H1 (cell line): ENCODE data around the gene ST8SIA4. TPM values are rescaled to one million over a fixed set of nuclear protein-coding genes. Genes with fewer than 3 reads are reported as not detected.

Experiments used
- CTCF ChIA-PET: fragments of 300-600 bp; sonication (Branson Sonifier 250); formaldehyde crosslinking; loops from one replicate; lab custom pipeline; 2021; ENCODE audit not compliant: partially characterized antibody; lab: Charles Lee
- POLR2A ChIA-PET: fragments of 300-600 bp; sonication (Branson Sonifier 250); formaldehyde crosslinking; loops from one replicate; lab custom pipeline; 2021; ENCODE audit warnings: inconsistent platforms; ENCODE audit not compliant: partially characterized antibody; lab: Charles Lee
- DNase-seq, 2 experiments: peaks; one replicate each; pipeline versions ENCODE4 v3.0.0 to v3.0.0-alpha.2; 2010 to 2022; ENCODE audit warnings: low spot score in 2 of 2, low read depth in 1 of 2, mixed read lengths in 1 of 2
- FAIRE-seq: peaks from 2 replicates; lab custom pipeline; 2011; peaks lifted over from hg19 to GRCh38; lab: Jason Lieb, UNC
- H2AFZ ChIP-seq: 2 replicates; pipeline ENCODE4 v1.8.1; 2012; ENCODE audit warnings: low read length, inconsistent platforms
- H2AK5ac ChIP-seq: 2 replicates; pipeline ENCODE4 v1.6.1; 2013; ENCODE audit warnings: low read depth, low read length
- H2BK120ac ChIP-seq: replicated peaks from 2 replicates; pipeline ENCODE3; 2013; ENCODE audit warnings: low read depth, low read length, inconsistent platforms
- H2BK12ac ChIP-seq: 2 replicates; pipeline ENCODE4 v1.6.1; 2013; ENCODE audit warnings: low read depth, low read length
- H2BK15ac ChIP-seq: 2 replicates; pipeline ENCODE4 v1.6.1; 2013; ENCODE audit warnings: low read length
- H2BK20ac ChIP-seq: 2 replicates; pipeline ENCODE4 v1.6.1; 2013; ENCODE audit warnings: low read length
- H2BK5ac ChIP-seq: 2 replicates; pipeline ENCODE4 v1.6.1; 2013; ENCODE audit warnings: low read depth, low read length
- H3K14ac ChIP-seq: 2 replicates; pipeline ENCODE4 v1.6.1; 2013; ENCODE audit warnings: inconsistent platforms; ENCODE audit not compliant: insufficient read length
- H3K18ac ChIP-seq: 2 replicates; pipeline ENCODE4 v1.6.1; 2013; ENCODE audit warnings: low read length; ENCODE audit errors: extremely low read depth
- H3K23ac ChIP-seq: 2 replicates; pipeline ENCODE4 v1.6.1; 2013; ENCODE audit warnings: inconsistent platforms; ENCODE audit not compliant: insufficient read length
- H3K23me2 ChIP-seq: 2 replicates; pipeline ENCODE4 v1.6.1; 2013; ENCODE audit warnings: low read depth, low read length
- H3K27ac ChIP-seq: 2 replicates; pipeline ENCODE4 v1.6.1; 2011; ENCODE audit warnings: low read depth, low read length, inconsistent platforms
- H3K27me3 ChIP-seq, 4 experiments: replicated peaks in 1 of 4; 1 replicate in 1 of 4; 2 replicates in 3 of 4; pipeline versions ENCODE4 v1.6.1 to v1.8.1; 2011 to 2013; ENCODE audit warnings: low read length in 3 of 4, mild to moderate bottlenecking in 3 of 4, inconsistent platforms in 2 of 4, mixed read lengths in 2 of 4, moderate library complexity in 1 of 4; ENCODE audit not compliant: control insufficient read depth in 3 of 4, insufficient read depth in 3 of 4; ENCODE audit errors: extremely low read depth in 1 of 4
- H3K36me3 ChIP-seq, 4 experiments: 2 replicates each; pipeline versions ENCODE4 v1.6.1 to v1.8.1; 2011 to 2013; ENCODE audit warnings: mild to moderate bottlenecking in 4 of 4, low read length in 3 of 4, moderate library complexity in 2 of 4, control low read depth in 1 of 4, inconsistent platforms in 1 of 4; ENCODE audit not compliant: insufficient read depth in 4 of 4, control insufficient read depth in 2 of 4
- H3K4ac ChIP-seq: replicated peaks from 2 replicates; pipeline ENCODE3; 2013; ENCODE audit warnings: low read length, low read depth, mixed read lengths, inconsistent platforms; ENCODE audit not compliant: insufficient read length
- H3K4me1 ChIP-seq, 4 experiments: replicated peaks in 1 of 4; 1 replicate in 1 of 4; 2 replicates in 3 of 4; pipeline versions ENCODE4 v1.6.1 to v1.8.1; 2011 to 2013; ENCODE audit warnings: low read length in 3 of 4, inconsistent platforms in 2 of 4, mixed read lengths in 1 of 4; ENCODE audit not compliant: insufficient read depth in 4 of 4, control insufficient read depth in 3 of 4
- H3K4me2 ChIP-seq, 2 experiments: 2 replicates each; pipeline versions ENCODE4 v1.6.1 to v1.8.1; 2011 to 2013; ENCODE audit warnings: low read depth in 2 of 2, low read length in 2 of 2, control low read depth in 1 of 2, inconsistent platforms in 1 of 2, mild to moderate bottlenecking in 1 of 2; ENCODE audit not compliant: insufficient read depth in 1 of 2
- H3K4me3 ChIP-seq, 4 experiments: fragments of 200-600, 300-600 bp in 1 of 4; sonication (generic), shearing (Covaris generic), sonication (Bioruptor Twin) in 1 of 4; 2 replicates each; pipeline versions ENCODE4 v1.5.1 to v1.8.1; 2011 to 2016; ENCODE audit warnings: low read length in 4 of 4, low read depth in 3 of 4, control low read depth in 2 of 4, inconsistent platforms in 2 of 4, mild to moderate bottlenecking in 2 of 4, mixed read lengths in 1 of 4, moderate library complexity in 1 of 4; ENCODE audit not compliant: insufficient read depth in 2 of 4; ENCODE audit errors: extremely low read depth in 1 of 4
- H3K56ac ChIP-seq: replicated peaks from 2 replicates; pipeline ENCODE3; 2013; ENCODE audit warnings: low read depth, mild to moderate bottlenecking, mixed read lengths, low read length, inconsistent platforms; ENCODE audit not compliant: insufficient read length
- H3K79me1 ChIP-seq: 2 replicates; pipeline ENCODE4 v1.6.1; 2013; ENCODE audit warnings: low read depth, low read length, control low read depth
- H3K79me2 ChIP-seq, 2 experiments: 2 replicates each; pipeline versions ENCODE4 v1.6.1 to v1.8.1; 2012 to 2013; ENCODE audit warnings: low read length in 2 of 2, mild to moderate bottlenecking in 2 of 2, inconsistent platforms in 1 of 2; ENCODE audit not compliant: insufficient read depth in 2 of 2, control insufficient read depth in 1 of 2
- H3K9ac ChIP-seq, 4 experiments: replicated peaks in 1 of 4; 1 replicate in 1 of 4; 2 replicates in 3 of 4; pipeline versions ENCODE4 v1.6.1 to v1.8.1; 2011 to 2013; ENCODE audit warnings: low read depth in 3 of 4, low read length in 3 of 4, control low read depth in 2 of 4, mild to moderate bottlenecking in 2 of 4, moderate library complexity in 2 of 4, inconsistent platforms in 1 of 4; ENCODE audit errors: extremely low read depth in 1 of 4
- H3K9me3 ChIP-seq, 2 experiments: 2 replicates each; pipeline versions ENCODE4 v1.6.1 to v1.8.1; 2012 to 2013; ENCODE audit warnings: mild to moderate bottlenecking in 2 of 2, moderate library complexity in 2 of 2, control low read depth in 1 of 2, inconsistent platforms in 1 of 2, low read depth in 1 of 2, low read length in 1 of 2, mixed read lengths in 1 of 2; ENCODE audit not compliant: insufficient read depth in 2 of 2
- H4K20me1 ChIP-seq, 2 experiments: replicated peaks in 1 of 2; 2 replicates each; pipeline versions ENCODE3 to v1.8.1; 2011 to 2013; ENCODE audit warnings: inconsistent platforms in 2 of 2, low read length in 2 of 2, mild to moderate bottlenecking in 1 of 2; ENCODE audit not compliant: insufficient read depth in 2 of 2, control insufficient read depth in 1 of 2
- H4K5ac ChIP-seq: 2 replicates; pipeline ENCODE4 v1.6.1; 2013; ENCODE audit warnings: low read length, low read depth, mixed read lengths, inconsistent platforms; ENCODE audit not compliant: insufficient read length
- H4K8ac ChIP-seq: 2 replicates; pipeline ENCODE4 v1.8.0; 2013; ENCODE audit warnings: mild to moderate bottlenecking, moderate library complexity, low read length, inconsistent platforms; ENCODE audit not compliant: insufficient read depth; ENCODE audit errors: extremely low read depth
- H4K91ac ChIP-seq: replicated peaks from 2 replicates; pipeline ENCODE3; 2013; ENCODE audit warnings: low read length, mixed read lengths, inconsistent platforms; ENCODE audit not compliant: insufficient read length
- BCL11A ChIP-seq, 2 experiments: IDR thresholded peaks; one replicate each; pipeline ENCODE4 v1.6.1; 2011; ENCODE audit warnings: low read depth in 2 of 2, low read length in 2 of 2, mild to moderate bottlenecking in 2 of 2
- BRCA1 ChIP-seq: IDR thresholded peaks from 2 replicates; pipeline ENCODE4 v1.6.1; 2012; ENCODE audit warnings: low read depth, low read length, improper control_type of control experiment
- CTCF ChIP-seq, 3 experiments: IDR thresholded peaks; 1 replicate in 2 of 3; 2 replicates in 1 of 3; pipeline versions ENCODE4 v1.5.1 to v1.6.1; 2011; ENCODE audit warnings: low read length in 3 of 3, mild to moderate bottlenecking in 3 of 3, inconsistent platforms in 2 of 3, low read depth in 1 of 3, moderate library complexity in 1 of 3; ENCODE audit not compliant: insufficient read depth in 1 of 3; ENCODE audit errors: control extremely low read depth in 1 of 3
- JUN ChIP-seq: IDR thresholded peaks from 2 replicates; pipeline ENCODE4 v1.6.1; 2011; ENCODE audit warnings: low read depth, mild to moderate bottlenecking, improper control_type of control experiment, low read length
- KDM5A ChIP-seq: fragments of 200-600 bp; IDR thresholded peaks from 2 replicates; pipeline ENCODE4 v1.7.1; 2012; ENCODE audit warnings: mild to moderate bottlenecking, low read length, inconsistent platforms, mixed read lengths
- RBBP5 ChIP-seq: IDR thresholded peaks from 2 replicates; pipeline ENCODE4 v1.7.1; 2012; ENCODE audit warnings: low read depth, mild to moderate bottlenecking, inconsistent platforms, low read length, moderate library complexity, borderline replicate concordance
- SIN3A ChIP-seq, 2 experiments: IDR thresholded peaks in 1 of 2; conservative IDR thresholded peaks in 1 of 2; 2 replicates each; pipeline ENCODE4 v1.6.1; 2011 to 2012; ENCODE audit warnings: low read length in 2 of 2, improper control_type of control experiment in 1 of 2, low read depth in 1 of 2, mild to moderate bottlenecking in 1 of 2
- SIRT6 ChIP-seq: IDR thresholded peaks from one replicate; pipeline ENCODE4 v1.7.1; 2012; ENCODE audit warnings: low read length, inconsistent platforms
- SRF ChIP-seq: IDR thresholded peaks from 2 replicates; pipeline ENCODE4 v1.6.1; 2011; ENCODE audit warnings: mild to moderate bottlenecking, low read depth, low read length, moderate library complexity
- TAF7 ChIP-seq: optimal IDR thresholded peaks from 2 replicates; pipeline ENCODE3; 2011; ENCODE audit warnings: low read depth, mild to moderate bottlenecking, inconsistent platforms, low read length, moderate library complexity, borderline replicate concordance
- TBP ChIP-seq: IDR thresholded peaks from 2 replicates; pipeline ENCODE4 v1.6.1; 2011; ENCODE audit warnings: low read depth, low read length, improper control_type of control experiment
- TEAD4 ChIP-seq: IDR thresholded peaks from 2 replicates; pipeline ENCODE4 v1.6.1; 2012; ENCODE audit warnings: low read depth, low read length, inconsistent platforms, mixed read lengths
- ZNF274 ChIP-seq: IDR thresholded peaks from 2 replicates; pipeline ENCODE4 v1.7.0; 2012; ENCODE audit warnings: low read length, borderline replicate concordance; ENCODE audit errors: extremely low read depth
- WGBS, 2 experiments: shearing (Covaris generic) in 1 of 2; methylation state at CpG; one replicate each; pipeline versions ENCODE4 v1.1.6 to v1.1.7; 2013 to 2015; ENCODE audit warnings: low lambda C conversion rate in 2 of 2, mixed read lengths in 2 of 2, inconsistent platforms in 1 of 2, low coverage in 1 of 2, missing lambda C conversion rate in 1 of 2; ENCODE audit not compliant: insufficient replicate concordance in 2 of 2, insufficient coverage in 1 of 2, insufficient read length in 1 of 2; ENCODE audit errors: extremely low coverage in 1 of 2, missing lambda C conversion rate in 1 of 2; 5-methylcytosine and 5-hydroxymethylcytosine counted together
- polyA plus RNA-seq, 7 experiments: library from polyadenylated mRNA; depleted of rRNA in 3 of 7; stranded (reverse) in 5 of 7; unstranded in 2 of 7; fragments of >200 nt in 5 of 7; fragments of 200-250 nt in 2 of 7; gene quantifications; 1 replicate in 5 of 7; 2 replicates in 1 of 7; 4 replicates in 1 of 7; pipeline versions ENCODE4 v1.2.1 to v1.2.3, GENCODE V29; 2011 to 2013; ENCODE audit warnings: missing spikeins in 2 of 7, mixed read lengths in 2 of 7
- total RNA-seq: library from RNA; stranded (reverse); fragmentation: NEBNext Ultra II Directional; extraction: Animal tissue kit (Norgen Biotek cat#: 25700); gene quantifications from 2 replicates; pipeline ENCODE4 v1.2.1, GENCODE V29; 2021

Gene ST8SIA4
- total and polyA plus RNA-seq, 2 of the 8 experiments (the other 6 are each of a cell fraction or from before 2014, with no cell fraction given): 0.08 to 0.50 TPM

GRCh38 chr5:100838048-100838473, 65.0 kb downstream of the ST8SIA4 start:
- FAIRE-seq (no peak), DNase-seq (no peak)
- no peaks in the 10 kb centered on the region for H3K79me1 ChIP-seq
- no peak overlapping the region for H2BK12ac ChIP-seq
- ChIA-PET CTCF (no interaction called here), POLR2A (no interaction called here)
- no peak overlapping the region for H2AK5ac ChIP-seq
- no peaks in the 10 kb centered on the region for H3K27me3 ChIP-seq
- H4K5ac ChIP-seq: no peak overlapping the region
- H2BK15ac ChIP-seq: no peak overlapping the region
- no peaks in the 10 kb centered on the region for H3K23me2 ChIP-seq
- H3K4me1 ChIP-seq: peaks cover 0 to 7% (median 2%) of the 10 kb centered on the region in 4 experiments; a peak in 3 of 7 replicates
- H3K18ac ChIP-seq: no peak overlapping the region
- H3K27ac ChIP-seq: no peak overlapping the region
- H4K8ac ChIP-seq: no peak overlapping the region
- no peaks in the 10 kb centered on the region for H3K79me2 ChIP-seq
- no peak overlapping the region for H4K91ac ChIP-seq
- no peak overlapping the region for H3K4ac ChIP-seq
- no peak overlapping the region for H3K4me3 ChIP-seq
- no peak overlapping the region for H2BK120ac ChIP-seq
- no peak overlapping the region for H3K23ac ChIP-seq
- no peak overlapping the region for H3K14ac ChIP-seq
- H3K9me3 ChIP-seq: no peaks in the 10 kb centered on the region
- no peaks in the 10 kb centered on the region for H4K20me1 ChIP-seq
- no peak overlapping the region for H3K56ac ChIP-seq
- H3K4me2 ChIP-seq: no peak overlapping the region
- H2BK20ac ChIP-seq: no peak overlapping the region
- WGBS, 2 experiments: 86% methylated on average over 2 of the region's 2 CpGs; no CpG with 5 or more reads in 1 of the 2 experiments
- H3K9ac ChIP-seq: no peak overlapping the region
- H3K36me3 ChIP-seq: no peaks in the 10 kb centered on the region
- H2BK5ac ChIP-seq: no peak overlapping the region
- H2AFZ ChIP-seq: no peak overlapping the region
- TF ChIP-seq RBBP5 (no peak), SRF (no peak), JUN (no peak), CTCF (IDR thresholded peaks at IDR 0.05; ENCODE audit: control extremely low read depth in 1 of 3, insufficient read depth in 1 of 3, low read depth in 1 of 3, low read length in 3 of 3) (no peak), ZNF274 (no peak), KDM5A (no peak), TEAD4 (no peak), SIN3A (conservative IDR thresholded peaks at IDR 0.05 in 1 of 2, IDR thresholded peaks at IDR 0.05 in 1 of 2; ENCODE audit: low read depth in 1 of 2, low read length in 2 of 2) (no peak), BRCA1 (no peak), TBP (no peak), BCL11A (IDR thresholded peaks at IDR 0.05; ENCODE audit: low read depth in 2 of 2, low read length in 2 of 2) (no peak), SIRT6 (no peak), TAF7 (no peak)
